ENCODE results near the gene SSX1.
"Not testable (repeated sequence)": the region's sequence is repeated elsewhere in the genome, so short reads cannot be mapped to it uniquely, and the experiment has no call there.

SSX1 gene, protein sequence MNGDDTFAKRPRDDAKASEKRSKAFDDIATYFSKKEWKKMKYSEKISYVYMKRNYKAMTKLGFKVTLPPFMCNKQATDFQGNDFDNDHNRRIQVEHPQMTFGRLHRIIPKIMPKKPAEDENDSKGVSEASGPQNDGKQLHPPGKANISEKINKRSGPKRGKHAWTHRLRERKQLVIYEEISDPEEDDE

DNA sequence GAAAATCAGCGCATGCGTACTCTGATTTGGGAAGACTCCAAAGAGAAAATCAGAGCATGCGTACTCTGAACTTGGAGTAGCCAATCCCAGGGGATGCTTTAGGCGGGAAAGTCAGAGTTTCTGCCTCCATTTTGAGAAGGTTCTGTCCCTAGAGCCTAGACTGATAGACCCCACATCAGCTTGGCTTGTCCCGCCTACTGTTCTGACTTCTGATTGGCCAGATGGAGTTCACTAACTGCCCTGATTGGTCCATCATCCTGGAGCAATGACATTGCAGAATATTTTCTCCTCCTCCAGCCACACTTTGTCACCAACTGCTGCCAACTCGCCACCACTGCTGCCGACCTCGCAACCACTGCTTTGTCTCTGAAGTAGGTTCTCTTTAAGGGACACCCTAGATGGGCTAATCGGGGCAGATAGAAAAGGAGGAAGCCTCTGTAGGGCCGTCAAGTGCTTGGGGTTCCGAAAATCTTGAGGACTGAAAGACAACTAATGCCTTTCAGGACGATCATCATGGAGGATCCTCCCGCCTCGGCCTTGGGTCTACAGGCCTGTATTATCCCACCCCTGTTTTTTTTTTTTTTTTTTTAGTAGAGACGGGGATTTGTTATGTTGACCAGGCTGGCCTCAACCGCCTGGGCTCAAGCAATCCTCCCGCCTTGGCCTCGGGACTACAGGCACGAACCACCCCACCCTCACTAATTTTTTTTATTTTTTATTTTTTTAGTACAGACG, at the start of gene SSX1:
SSX1 (plus strand) TSS at position 331 of the 735 bp plus-strand sequence. CDS start 1,850 bp downstream, outside the sequence.
- not testable (repeated sequence) for DNase-seq; H3K9me3 ChIP-seq (ENCODE audit: severe bottlenecking)

DNA sequence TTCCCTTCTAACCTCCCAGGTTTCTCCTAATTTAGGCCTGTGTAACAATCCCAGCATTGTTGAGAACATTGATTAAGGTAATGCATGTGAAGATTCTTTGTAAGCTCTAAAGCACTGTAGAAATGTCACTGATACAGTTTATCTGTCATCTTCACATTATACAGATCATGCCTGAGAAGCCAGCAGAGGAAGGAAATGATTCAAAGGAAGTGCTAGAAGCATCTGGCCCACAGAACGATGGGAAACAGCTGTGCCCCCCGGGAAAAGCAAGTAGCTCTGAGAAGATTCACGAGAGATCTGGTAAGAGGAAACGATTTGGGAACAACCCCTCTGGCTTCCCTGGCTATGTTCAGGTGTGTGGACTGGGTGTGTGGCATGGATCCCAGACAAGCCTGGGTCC, 40.9 kb upstream of the SSX1 start:
- not testable (repeated sequence) for H3K27ac ChIP-seq; H3K9me3 ChIP-seq (ENCODE audit: severe bottlenecking); DNase-seq; H3K27me3 ChIP-seq (ENCODE audit: insufficient read depth, low read depth, severe bottlenecking); H3K36me3 ChIP-seq; H3K4me3 ChIP-seq (ENCODE audit: low read depth, low read length)

More for the DNA sequence above, at the start of gene SSX1:
- not testable (repeated sequence) for H3K27me3 ChIP-seq (ENCODE audit: insufficient read depth, low read depth, severe bottlenecking); H3K36me3 ChIP-seq; H3K27ac ChIP-seq; H3K4me3 ChIP-seq (ENCODE audit: low read depth, low read length)

DNA sequence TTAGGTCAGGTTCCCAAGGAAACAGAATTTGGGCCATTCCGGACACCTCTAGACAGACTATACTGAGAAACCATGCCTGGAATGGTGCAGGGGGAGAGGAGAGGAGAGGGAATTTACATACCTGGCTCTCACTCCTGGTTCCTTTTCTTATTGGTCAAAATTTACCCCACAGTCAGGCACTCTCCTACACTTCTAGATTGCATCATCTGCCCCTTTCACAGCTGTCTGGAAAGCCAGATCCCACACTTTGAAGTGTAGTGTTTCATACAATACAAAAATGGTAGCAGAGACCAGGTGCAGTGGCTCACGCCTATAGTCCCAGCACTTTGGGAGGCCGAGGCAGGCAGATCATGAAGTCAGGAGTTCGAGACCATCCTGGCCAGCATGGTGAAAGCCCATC, 31.0 kb upstream of the SSX1 start:
- H3K36me3 ChIP-seq; H3K4me3 ChIP-seq (ENCODE audit: low read depth, low read length); H3K27me3 ChIP-seq (ENCODE audit: insufficient read depth, low read depth, severe bottlenecking); DNase-seq; H3K27ac ChIP-seq; H3K9me3 ChIP-seq (ENCODE audit: severe bottlenecking): not testable (repeated sequence)

DNA sequence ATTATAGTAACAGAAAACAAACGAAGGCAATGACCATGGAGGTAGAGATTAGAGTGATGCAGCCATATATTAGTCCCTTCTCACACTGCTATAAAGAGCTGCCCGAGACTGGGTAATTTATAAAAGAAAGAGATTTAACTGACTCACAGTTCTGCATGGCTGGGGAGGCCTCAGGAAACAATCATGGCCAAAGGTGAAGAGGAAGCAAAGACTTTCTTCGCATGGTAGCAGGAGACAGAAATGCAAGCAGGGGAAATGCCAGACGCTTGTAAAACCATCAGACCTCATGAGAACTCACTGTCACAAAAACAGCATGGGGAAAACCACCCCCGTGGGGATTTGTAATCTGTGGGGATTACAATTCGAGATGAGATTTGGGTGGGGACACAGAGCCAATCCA, 2.2 kb upstream of the SSX1 start:
- H3K27me3 ChIP-seq (ENCODE audit: insufficient read depth, low read depth, severe bottlenecking); H3K27ac ChIP-seq; DNase-seq; H3K36me3 ChIP-seq; H3K9me3 ChIP-seq (ENCODE audit: severe bottlenecking); H3K4me3 ChIP-seq (ENCODE audit: low read depth, low read length): not testable (repeated sequence)

DNA sequence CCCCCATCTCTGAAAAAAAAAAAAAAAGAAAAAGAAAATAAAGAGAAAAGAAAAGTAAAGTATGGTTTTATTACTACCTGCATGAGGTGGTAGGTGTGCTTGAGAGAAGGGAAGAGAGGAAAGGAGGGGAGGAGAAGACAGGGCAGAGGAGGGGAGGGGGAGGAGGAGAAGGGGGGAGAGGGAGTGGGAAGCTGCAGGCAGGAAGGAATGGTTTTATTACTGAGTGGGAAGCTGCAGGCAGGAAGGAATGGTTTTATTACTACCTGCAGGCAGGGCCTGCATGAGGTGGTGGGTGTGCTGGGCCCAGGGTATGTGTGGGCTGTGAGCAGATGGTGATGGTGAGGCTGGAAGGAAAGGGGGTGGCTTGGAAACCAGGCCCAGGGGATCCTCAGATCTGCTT, 19.2 kb downstream of the SSX1 start:
- not testable (repeated sequence) for DNase-seq; H3K4me3 ChIP-seq (ENCODE audit: low read depth, low read length); H3K27ac ChIP-seq; H3K36me3 ChIP-seq; H3K9me3 ChIP-seq (ENCODE audit: severe bottlenecking); H3K27me3 ChIP-seq (ENCODE audit: insufficient read depth, low read depth, severe bottlenecking)

DNA sequence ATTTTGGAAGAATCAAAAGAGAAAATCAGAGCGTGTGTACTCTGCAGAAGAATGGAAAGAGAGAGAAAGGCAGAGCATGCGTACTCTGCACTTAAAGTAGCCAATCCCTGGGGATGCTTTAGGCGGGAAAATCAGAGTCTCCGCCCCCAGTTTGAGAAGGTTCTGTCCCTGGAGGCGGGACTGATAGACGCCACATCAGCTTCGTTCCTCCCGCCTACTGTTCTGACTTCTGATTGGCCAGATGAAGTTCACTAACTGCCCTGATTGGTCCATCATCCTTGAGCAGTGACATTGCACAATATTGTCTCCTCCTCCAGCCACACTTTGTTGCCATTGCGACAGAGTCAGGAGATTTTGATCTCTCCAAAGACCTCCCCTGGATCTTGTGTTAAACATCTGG, 23.8 kb downstream of the SSX1 start:
- H3K9me3 ChIP-seq (ENCODE audit: severe bottlenecking), result no peaks in the 10 kb centered on the region
- H3K27me3 ChIP-seq (ENCODE audit: insufficient read depth, low read depth, severe bottlenecking), result no peaks in the 10 kb centered on the region
- no peaks in the 10 kb centered on the region for H3K36me3 ChIP-seq
- no peak for DNase-seq
- H3K4me3 ChIP-seq (ENCODE audit: low read depth, low read length), result no peak overlapping the region
- TF ChIP-seq, protein P1, sequence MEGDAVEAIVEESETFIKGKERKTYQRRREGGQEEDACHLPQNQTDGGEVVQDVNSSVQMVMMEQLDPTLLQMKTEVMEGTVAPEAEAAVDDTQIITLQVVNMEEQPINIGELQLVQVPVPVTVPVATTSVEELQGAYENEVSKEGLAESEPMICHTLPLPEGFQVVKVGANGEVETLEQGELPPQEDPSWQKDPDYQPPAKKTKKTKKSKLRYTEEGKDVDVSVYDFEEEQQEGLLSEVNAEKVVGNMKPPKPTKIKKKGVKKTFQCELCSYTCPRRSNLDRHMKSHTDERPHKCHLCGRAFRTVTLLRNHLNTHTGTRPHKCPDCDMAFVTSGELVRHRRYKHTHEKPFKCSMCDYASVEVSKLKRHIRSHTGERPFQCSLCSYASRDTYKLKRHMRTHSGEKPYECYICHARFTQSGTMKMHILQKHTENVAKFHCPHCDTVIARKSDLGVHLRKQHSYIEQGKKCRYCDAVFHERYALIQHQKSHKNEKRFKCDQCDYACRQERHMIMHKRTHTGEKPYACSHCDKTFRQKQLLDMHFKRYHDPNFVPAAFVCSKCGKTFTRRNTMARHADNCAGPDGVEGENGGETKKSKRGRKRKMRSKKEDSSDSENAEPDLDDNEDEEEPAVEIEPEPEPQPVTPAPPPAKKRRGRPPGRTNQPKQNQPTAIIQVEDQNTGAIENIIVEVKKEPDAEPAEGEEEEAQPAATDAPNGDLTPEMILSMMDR (IDR thresholded peaks at IDR 0.05; ENCODE audit: low read depth, low read length), result no peak
- no peak overlapping the region for H3K27ac ChIP-seq

DNA sequence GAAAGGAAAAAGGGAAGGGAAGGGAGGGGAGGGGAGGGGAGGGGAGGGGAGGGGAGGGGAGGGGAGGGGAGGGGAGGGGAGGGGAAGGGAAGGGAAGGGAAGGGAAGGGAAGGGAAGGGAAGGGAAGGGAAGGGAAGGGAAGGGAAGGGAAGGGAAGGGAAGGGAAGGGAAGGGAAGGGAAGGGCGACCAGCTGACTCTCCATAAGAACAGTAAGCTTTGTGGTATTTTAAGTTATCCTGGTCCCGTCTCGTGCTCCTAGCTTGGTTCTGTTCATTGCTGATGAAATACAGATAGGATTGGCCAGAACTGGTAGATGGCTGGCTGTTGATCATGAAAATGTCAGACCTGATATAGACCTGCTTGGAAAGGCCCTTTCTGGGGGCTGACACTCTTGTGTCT, 25.5 kb downstream of the SSX1 start:
- not testable (repeated sequence) for H3K9me3 ChIP-seq (ENCODE audit: severe bottlenecking); H3K4me3 ChIP-seq (ENCODE audit: low read depth, low read length); H3K36me3 ChIP-seq; DNase-seq; H3K27me3 ChIP-seq (ENCODE audit: insufficient read depth, low read depth, severe bottlenecking); H3K27ac ChIP-seq

DNA sequence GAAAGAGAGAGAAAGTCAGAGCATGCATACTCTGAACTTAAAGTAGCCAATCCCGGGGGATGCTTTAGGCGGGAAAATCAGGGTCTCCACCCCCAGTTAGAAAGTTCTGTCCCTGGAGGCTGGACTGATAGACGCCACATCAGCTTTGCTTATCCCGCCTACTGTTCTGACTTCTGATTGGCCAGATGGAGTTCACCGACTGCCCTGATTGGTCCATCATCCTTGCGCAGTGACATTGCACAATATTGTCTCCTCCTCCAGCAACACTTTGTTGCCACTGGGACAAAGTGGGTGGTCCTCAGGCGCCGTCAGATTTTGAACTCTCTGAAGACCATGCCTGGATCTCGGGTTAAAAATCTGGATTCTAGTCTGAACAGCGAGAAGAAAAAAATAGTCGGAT, 51.0 kb downstream of the SSX1 start:
- Histone ChIP-seq H3K27ac (no peak overlapping the region), H3K4me3 (ENCODE audit: low read depth, low read length) (no peak overlapping the region), H3K36me3 (no peaks in the 10 kb centered on the region), H3K27me3 (ENCODE audit: insufficient read depth, low read depth, severe bottlenecking) (no peaks in the 10 kb centered on the region), H3K9me3 (ENCODE audit: severe bottlenecking) (no peaks in the 10 kb centered on the region)
- TF ChIP-seq, protein P1 (IDR thresholded peaks at IDR 0.05; ENCODE audit: low read depth, low read length), result no peak
- no peak for DNase-seq

DNA sequence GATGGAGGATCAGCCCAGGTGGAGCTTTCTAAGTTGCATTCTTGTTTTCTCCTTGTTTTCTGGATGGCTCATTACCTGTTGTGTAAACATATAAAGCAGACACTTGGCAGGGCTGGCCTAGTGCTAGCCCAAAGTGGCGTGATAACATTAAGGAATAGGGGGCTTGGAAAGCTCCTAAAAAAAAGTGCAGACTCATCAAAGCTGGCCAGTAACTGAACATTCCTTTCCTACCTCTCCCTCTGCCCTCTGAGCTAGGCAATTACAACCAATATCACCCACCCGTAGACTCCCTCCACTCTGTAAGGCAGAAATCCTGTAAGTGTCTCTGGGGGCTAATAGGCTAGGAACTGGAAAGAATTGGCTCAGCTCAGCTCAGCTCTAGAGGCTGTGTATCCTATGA, 58.8 kb downstream of the SSX1 start:
- DNase-seq; H3K9me3 ChIP-seq (ENCODE audit: severe bottlenecking); H3K27ac ChIP-seq; H3K36me3 ChIP-seq; H3K27me3 ChIP-seq (ENCODE audit: insufficient read depth, low read depth, severe bottlenecking); H3K4me3 ChIP-seq (ENCODE audit: low read depth, low read length): not testable (repeated sequence)
